IMR-90 (cell line): ENCODE measurements around the gene RNF141.

ENCODE experiments used
- CEBPB ChIP-seq: IDR thresholded peaks from 2 replicates; pipeline ENCODE4 v1.6.1; 2012; ENCODE audit warnings: low read depth, low read length, improper control_type of control experiment
- CHD1 ChIP-seq: IDR thresholded peaks from 2 replicates; pipeline ENCODE4 v1.6.1; 2012; ENCODE audit warnings: low read depth, low read length, improper control_type of control experiment
- CTCF ChIP-seq: conservative IDR thresholded peaks from 2 replicates; pipeline ENCODE4 v1.5.1; 2012; ENCODE audit warnings: mild to moderate bottlenecking, low read depth, low read length, improper control_type of control experiment
- FOS ChIP-seq: fragments of 150-350 bp; IDR thresholded peaks from 2 replicates; pipeline ENCODE4 v1.6.1; 2016; ENCODE audit warnings: low read depth, low read length
- MAFK ChIP-seq: IDR thresholded peaks from 2 replicates; pipeline ENCODE4 v1.6.1; 2012; ENCODE audit warnings: low read depth, low read length, improper control_type of control experiment
- MXI1 ChIP-seq: IDR thresholded peaks from 2 replicates; pipeline ENCODE4 v1.6.1; 2012; ENCODE audit warnings: low read depth, mild to moderate bottlenecking, low read length, moderate library complexity, borderline replicate concordance
- POLR2A ChIP-seq: IDR thresholded peaks from 2 replicates; pipeline ENCODE4 v1.6.1; 2012; ENCODE audit warnings: mild to moderate bottlenecking, low read depth, low read length
- RAD21 ChIP-seq: IDR thresholded peaks from 2 replicates; pipeline ENCODE4 v1.6.1; 2012; ENCODE audit warnings: low read length, improper control_type of control experiment
- RCOR1 ChIP-seq: IDR thresholded peaks from 2 replicates; pipeline ENCODE4 v1.6.1; 2012; ENCODE audit warnings: mild to moderate bottlenecking, low read length, improper control_type of control experiment; ENCODE audit not compliant: insufficient replicate concordance
- USF2 ChIP-seq: fragments of 150-350 bp; IDR thresholded peaks from 2 replicates; pipeline ENCODE4 v1.6.1; 2017; ENCODE audit warnings: mild to moderate bottlenecking, antibody characterized with exemption, low read length, low read depth

GRCh38 chr11:10506008-10506370 is 35.0 kb downstream of the RNF141 start:
- no peak for TF ChIP-seq CTCF
- TF ChIP-seq POLR2A = no peak
- no peak for TF ChIP-seq RCOR1
- no peak for TF ChIP-seq USF2
- TF ChIP-seq CHD1 = no peak
- no peak for TF ChIP-seq MXI1
- no peak for TF ChIP-seq RAD21
- no peak for TF ChIP-seq MAFK
- no peak for TF ChIP-seq FOS
- no peak for TF ChIP-seq CEBPB
